Sigmoid colon (tissue), 4 donors: ENCODE measurements around the gene RUNX2.

ENCODE experiments used
- CTCF ChIP-seq, 4 experiments: fragments of 450-650 bp in 3 of 4; fragments of 200-600 bp in 1 of 4; IDR thresholded peaks; one replicate each; pipeline ENCODE4 v1.5.1; 2016 to 2019; ENCODE audit warnings: antibody characterized with exemption in 4 of 4, mild to moderate bottlenecking in 3 of 4, moderate library complexity in 2 of 4
- EP300 ChIP-seq, 4 donors: sonication (generic); formaldehyde crosslinking; IDR thresholded peaks; one replicate each; pipeline ENCODE4 v1.6.1; 2017; ENCODE audit warnings: antibody characterized with exemption in 4 of 4
- POLR2A ChIP-seq, 2 donors: fragments of 450-650 bp; IDR thresholded peaks; one replicate each; pipeline ENCODE4 v1.6.1; 2016; ENCODE audit warnings: antibody characterized with exemption in 2 of 2, mild to moderate bottlenecking in 2 of 2, moderate library complexity in 2 of 2

- TF ChIP-seq CTCF (IDR thresholded peaks at IDR 0.05) (no peak), POLR2A (IDR thresholded peaks at IDR 0.05) (no peak), EP300 (IDR thresholded peaks at IDR 0.05) (no peak)
These were observed 54.3 kb downstream of the RUNX2 start for GRCh38 chr6:45382391-45382790.
